GM19467 (cell line): ENCODE data around the gene MPV17.
"Not testable (repeated sequence)": the region's sequence is repeated elsewhere in the genome, so short reads cannot be mapped to it uniquely, and the experiment has no call there.

Source experiments
- ATAC-seq: cut with Tn5 transposase; IDR thresholded peaks from one replicate; pipeline ENCODE4 v1.9.1; 2021; ENCODE audit warnings: mild to moderate bottlenecking, moderate library complexity; ENCODE audit not compliant: unreplicated experiment

MPV17 gene

GRCh38 chr2:27322766-27323595 lies at the start of gene MPV17:
Gene MPV17 (minus strand): TSS chr2:27323097. CDS start chr2:27322517, 580 bp downstream.
- ATAC-seq, result peak; percentile 86

GRCh38 chr2:27370816-27371620 lies 48.1 kb upstream of the MPV17 start:
- peak; percentile 19 for ATAC-seq

- peak; percentile 89 for ATAC-seq
Measured at GRCh38 chr2:27370026-27370815, 47.3 kb upstream of the MPV17 start, which contains the start of the genes EIF2B4 and SNX17. Gene EIF2B4 (minus strand): TSS chr2:27370338. CDS start chr2:27370314, 24 bp downstream. Gene SNX17 (plus strand): TSS chr2:27370616. CDS start chr2:27370744, 128 bp downstream.

GRCh38 chr2:27369471-27370025 lies 46.7 kb upstream of the MPV17 start:
- ATAC-seq, result no peak

- no peak for ATAC-seq
Measured at GRCh38 chr2:27363933-27364332, 41.0 kb upstream of the MPV17 start.

GRCh38 chr2:27362678-27363420 lies 40.0 kb upstream of the MPV17 start:
- no peak for ATAC-seq

GRCh38 chr2:27356382-27357181 lies 33.7 kb upstream of the MPV17 start, which contains the start of gene GTF3C2:
Gene GTF3C2 (minus strand): TSS chr2:27356764. CDS start chr2:27343554, 13,210 bp downstream.
- peak; percentile 83 for ATAC-seq

GRCh38 chr2:27356056-27356381 lies 33.1 kb upstream of the MPV17 start:
- peak; percentile 34 for ATAC-seq

GRCh38 chr2:27354597-27354927 lies 31.7 kb upstream of the MPV17 start:
- ATAC-seq, result no peak

- no peak for ATAC-seq
Measured at GRCh38 chr2:27353762-27354596, 31.1 kb upstream of the MPV17 start.

GRCh38 chr2:27353386-27353761 lies 30.5 kb upstream of the MPV17 start:
- ATAC-seq, result not testable (repeated sequence)

GRCh38 chr2:27351802-27352598 lies 29.1 kb upstream of the MPV17 start:
- ATAC-seq, result no peak

- ATAC-seq, result no peak
Measured at GRCh38 chr2:27350106-27350693, 27.3 kb upstream of the MPV17 start.

- no peak for ATAC-seq
Measured at GRCh38 chr2:27347641-27348040, 24.7 kb upstream of the MPV17 start.

- no peak for ATAC-seq
Measured at GRCh38 chr2:27336173-27336572, 13.3 kb upstream of the MPV17 start.

- no peak for ATAC-seq
Measured at GRCh38 chr2:27335311-27335710, 12.4 kb upstream of the MPV17 start.

GRCh38 chr2:27324720-27325119 lies 1.8 kb upstream of the MPV17 start:
- no peak for ATAC-seq
